Hepatocyte (in vitro differentiated cells): ENCODE results near the gene MAGI2. TPM values are rescaled to one million over a fixed set of nuclear protein-coding genes. Genes with fewer than 3 reads are reported as not detected.

Experiments used
- DNase-seq: peaks from one replicate; pipeline ENCODE4 v3.0.0-alpha.2; 2016; ENCODE audit warnings: low spot score
- H2AFZ ChIP-seq: fragments of 200-600 bp; sonication (generic); 2 replicates; pipeline ENCODE4 v1.6.0; 2016; ENCODE audit warnings: antibody characterized with exemption, mild to moderate bottlenecking
- H3K27ac ChIP-seq: fragments of 200-600 bp; sonication (generic); 2 replicates; pipeline ENCODE4 v1.5.1; 2016; ENCODE audit warnings: mild to moderate bottlenecking
- H3K27me3 ChIP-seq: fragments of 200-600 bp; sonication (generic); 2 replicates; pipeline ENCODE4 v1.6.1; 2016
- H3K36me3 ChIP-seq: fragments of 200-600 bp; sonication (generic); replicated peaks from 2 replicates; pipeline ENCODE4 v1.5.1; 2016; ENCODE audit warnings: low read depth; ENCODE audit not compliant: insufficient read depth
- H3K4me1 ChIP-seq: fragments of 200-600 bp; sonication (generic); 2 replicates; pipeline ENCODE4 v1.5.1; 2016; ENCODE audit warnings: mild to moderate bottlenecking, moderate library complexity; ENCODE audit not compliant: insufficient read depth
- H3K4me2 ChIP-seq: fragments of 200-600 bp; sonication (generic); 2 replicates; pipeline ENCODE4 v1.6.0; 2016
- H3K4me3 ChIP-seq: fragments of 200-600 bp; sonication (generic); 2 replicates; pipeline ENCODE4 v1.5.1; 2016; ENCODE audit warnings: mild to moderate bottlenecking
- H3K79me2 ChIP-seq: fragments of 200-600 bp; sonication (generic); 2 replicates; pipeline ENCODE4 v1.6.0; 2017; ENCODE audit warnings: mild to moderate bottlenecking
- H3K9me2 ChIP-seq: fragments of 200-600 bp; sonication (generic); replicated peaks from 2 replicates; pipeline ENCODE4 v1.6.0; 2017; ENCODE audit warnings: mild to moderate bottlenecking; ENCODE audit not compliant: insufficient read depth
- H3K9me3 ChIP-seq: fragments of 200-600 bp; sonication (generic); 2 replicates; pipeline ENCODE4 v1.5.1; 2016; ENCODE audit warnings: low read depth, mild to moderate bottlenecking
- H4K20me1 ChIP-seq: fragments of 200-600 bp; sonication (generic); 2 replicates; pipeline ENCODE4 v1.6.0; 2016; ENCODE audit warnings: mild to moderate bottlenecking; ENCODE audit not compliant: insufficient read depth, poor library complexity, severe bottlenecking
- CTCF ChIP-seq: fragments of 200-600 bp; sonication (generic); IDR thresholded peaks from 2 replicates; pipeline ENCODE4 v1.5.1; 2016; ENCODE audit warnings: antibody characterized with exemption, mild to moderate bottlenecking; ENCODE audit not compliant: poor library complexity
- EZH2 ChIP-seq: fragments of 200-600 bp; sonication (generic); IDR thresholded peaks from 2 replicates; pipeline ENCODE4 v1.6.1; 2016; ENCODE audit warnings: antibody characterized with exemption, mild to moderate bottlenecking, borderline replicate concordance
- EZH2phosphoT487 ChIP-seq: fragments of 200-600 bp; sonication (generic); IDR thresholded peaks from one replicate; pipeline ENCODE4 v1.6.1; 2018; ENCODE audit warnings: antibody characterized with exemption, mild to moderate bottlenecking, low read depth, moderate library complexity; ENCODE audit not compliant: unreplicated experiment, severe bottlenecking
- WGBS: methylation state at CpG from one replicate; pipeline ENCODE4 v1.1.6; 2016; ENCODE audit warnings: low lambda C conversion rate; ENCODE audit errors: missing lambda C conversion rate; 5-methylcytosine and 5-hydroxymethylcytosine counted together
- polyA plus RNA-seq: library from polyadenylated mRNA; unstranded; fragments of >200 nt; fragmentation: Nextera tagmentation; extraction: Ambion mirVana; gene quantifications from 2 replicates; pipeline ENCODE4 v1.2.1, GENCODE V29; 2016
- total RNA-seq: library from RNA; depleted of rRNA; stranded (reverse); fragments of >200 nt; gene quantifications from 2 replicates; pipeline ENCODE4 v1.2.3, GENCODE V29; 2014

The MAGI2 gene
- total and polyA plus RNA-seq, 2 experiments from 2014 or later = 3.1 to 6.7 TPM

GRCh38 chr7:78103475-78103874 lies 1350.0 kb downstream of the MAGI2 start:
- no peak overlapping the region for H3K4me3 ChIP-seq
- H3K4me1 ChIP-seq = no peaks in the 10 kb centered on the region
- no peak overlapping the region for H3K27ac ChIP-seq
- 89% methylated on average over 4 of the region's 4 CpGs for whole genome bisulfite sequencing
- H3K4me2 ChIP-seq = no peak overlapping the region
- H3K79me2 ChIP-seq = no peaks in the 10 kb centered on the region
- TF ChIP-seq EZH2 = no peak
- no peak for TF ChIP-seq EZH2phosphoT487
- no peak for TF ChIP-seq CTCF
- no peaks in the 10 kb centered on the region for H3K27me3 ChIP-seq
- H3K36me3 ChIP-seq = no peaks in the 10 kb centered on the region
- H3K9me3 ChIP-seq = no peaks in the 10 kb centered on the region
- no peaks in the 10 kb centered on the region for H4K20me1 ChIP-seq
- no peaks in the 10 kb centered on the region for H3K9me2 ChIP-seq
- DNase-seq = no peak
- H2AFZ ChIP-seq = no peak overlapping the region

DNA sequence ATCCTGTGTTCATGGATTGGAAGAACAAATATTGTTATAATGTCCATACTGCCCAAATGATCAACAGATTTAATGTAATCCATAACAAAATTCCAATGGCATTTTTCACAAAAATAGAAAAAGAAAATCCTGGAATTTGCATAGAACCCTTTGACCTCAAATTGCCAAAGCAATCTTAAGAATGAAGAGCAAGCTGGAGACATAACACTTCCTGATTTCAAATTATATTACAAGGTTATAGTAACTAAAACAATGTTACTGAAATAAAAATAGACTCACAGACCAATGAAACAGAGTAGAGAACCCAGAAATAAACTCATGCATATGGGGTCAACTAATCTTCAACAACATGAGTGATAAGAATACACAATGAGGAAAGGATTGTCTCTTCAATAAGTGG lies 1352.4 kb downstream of the MAGI2 start:
- TF ChIP-seq EZH2 (no peak), CTCF (no peak), EZH2phosphoT487 (no peak)
- H3K9me2 ChIP-seq = no peaks in the 10 kb centered on the region
- H3K4me2 ChIP-seq = no peak overlapping the region
- no peaks in the 10 kb centered on the region for H3K4me1 ChIP-seq
- no peak overlapping the region for H3K4me3 ChIP-seq
- H4K20me1 ChIP-seq = no peaks in the 10 kb centered on the region
- no peaks in the 10 kb centered on the region for H3K36me3 ChIP-seq
- H2AFZ ChIP-seq = no peak overlapping the region
- no peak overlapping the region for H3K27ac ChIP-seq
- H3K79me2 ChIP-seq = no peaks in the 10 kb centered on the region
- H3K9me3 ChIP-seq = no peaks in the 10 kb centered on the region
- DNase-seq = no peak
- H3K27me3 ChIP-seq = no peaks in the 10 kb centered on the region

DNA sequence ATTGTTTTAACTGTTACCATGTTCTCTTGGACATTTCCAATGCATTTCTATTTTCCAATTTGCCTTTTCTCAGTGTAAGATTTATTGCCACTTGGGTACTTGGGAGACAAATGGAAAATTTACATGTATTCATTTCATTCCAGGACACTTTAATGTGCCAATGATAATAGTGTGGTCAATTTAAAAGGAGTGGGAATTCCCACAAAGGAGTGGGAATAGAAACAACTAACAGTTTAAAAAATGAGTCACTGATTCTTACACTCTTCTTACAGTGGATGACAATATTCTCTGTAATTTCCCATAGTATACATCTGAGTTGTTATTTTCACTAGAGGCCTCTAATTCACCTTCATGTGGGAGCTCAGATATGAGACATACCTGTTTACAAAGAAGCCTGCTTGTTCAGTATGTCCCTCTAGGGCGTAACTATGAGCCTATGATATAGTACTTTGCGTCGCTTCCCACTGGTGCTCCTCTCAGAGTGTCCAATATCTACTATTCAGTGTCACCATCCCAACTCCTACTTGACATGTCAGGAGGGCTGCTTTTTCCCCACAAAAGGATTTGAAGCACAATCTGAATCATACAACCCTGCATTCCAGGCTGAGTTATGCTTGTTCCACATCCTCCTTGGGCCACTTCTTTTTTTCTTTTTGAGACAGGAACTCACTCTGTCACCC lies 1353.6 kb downstream of the MAGI2 start:
- Histone ChIP-seq H3K4me2 (no peak overlapping the region), H3K9me3 (no peaks in the 10 kb centered on the region), H3K27me3 (no peaks in the 10 kb centered on the region), H3K4me3 (no peak overlapping the region), H2AFZ (no peak overlapping the region), H4K20me1 (no peaks in the 10 kb centered on the region), H3K9me2 (no peaks in the 10 kb centered on the region), H3K36me3 (no peaks in the 10 kb centered on the region), H3K4me1 (no peaks in the 10 kb centered on the region), H3K79me2 (no peaks in the 10 kb centered on the region), H3K27ac (no peak overlapping the region)
- DNase-seq = no peak
- 86% methylated on average over 3 of the region's 3 CpGs for WGBS
- no peak for TF ChIP-seq EZH2phosphoT487
- TF ChIP-seq EZH2 = no peak
- TF ChIP-seq CTCF = no peak

DNA sequence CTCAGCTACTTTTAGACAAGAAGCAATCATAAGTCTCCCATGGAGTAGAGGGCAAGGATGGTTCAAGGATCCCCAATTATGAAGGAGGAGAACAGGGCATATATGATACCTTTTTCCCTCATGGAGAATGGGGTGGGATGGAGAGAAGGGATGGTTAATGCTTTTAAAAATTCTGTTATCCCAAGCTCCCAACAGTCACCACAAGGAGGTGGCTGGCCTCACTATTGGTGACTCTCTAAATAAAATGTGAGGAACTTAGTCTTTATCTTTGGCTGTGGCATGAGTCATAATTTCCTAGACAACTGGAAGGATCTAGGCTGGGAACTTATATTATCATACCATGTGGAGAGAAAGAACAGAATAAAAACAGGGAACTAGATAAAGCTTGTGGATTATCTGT lies 1357.9 kb downstream of the MAGI2 start:
- Histone ChIP-seq H3K36me3 (no peaks in the 10 kb centered on the region), H2AFZ (no peak overlapping the region), H3K4me2 (no peak overlapping the region), H3K27me3 (no peaks in the 10 kb centered on the region), H3K79me2 (no peaks in the 10 kb centered on the region), H3K27ac (no peak overlapping the region), H3K4me1 (no peaks in the 10 kb centered on the region), H3K4me3 (no peak overlapping the region), H3K9me3 (no peaks in the 10 kb centered on the region), H3K9me2 (no peaks in the 10 kb centered on the region), H4K20me1 (no peaks in the 10 kb centered on the region)
- no peak for TF ChIP-seq CTCF
- no peak for TF ChIP-seq EZH2
- TF ChIP-seq EZH2phosphoT487 = no peak
- DNase-seq = no peak
